ENCODE measurements around the gene PAQR8. TPM values are rescaled to one million over a fixed set of nuclear protein-coding genes. Genes with fewer than 3 reads are reported as not detected.

The PAQR8 gene
- total and polyA plus RNA-seq, 2 of the 13 experiments (the other 11 are each of a cell fraction or from before 2014, with no cell fraction given), result 37.7 to 50.7 TPM

DNA sequence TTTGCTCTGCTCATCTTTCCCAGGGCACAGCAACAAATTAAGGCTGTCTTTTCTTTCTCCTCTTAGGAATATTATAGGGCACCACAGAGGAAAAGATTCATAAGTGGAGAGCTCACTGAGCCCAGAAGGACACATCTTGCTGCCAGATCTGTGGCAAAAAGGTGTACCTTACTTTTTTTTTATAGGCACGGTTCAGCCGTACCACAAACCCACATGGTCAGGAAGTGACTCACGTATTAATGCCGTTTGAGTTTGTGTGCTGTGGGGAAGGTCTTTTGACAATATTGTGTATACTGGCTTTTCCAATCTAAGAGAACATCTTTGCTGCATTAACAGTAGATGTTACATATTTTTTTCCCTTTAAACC is 28.4 kb downstream of the PAQR8 start (continued):
- TF ChIP-seq CHD2 (IDR thresholded peaks at IDR 0.05; ENCODE audit: low read depth, low read length) (no peak), MED1 (CRISPR knock-in tag; IDR thresholded peaks at IDR 0.05) (peak; percentile 42), ZNF333 (CRISPR knock-in tag; IDR thresholded peaks at IDR 0.05; ENCODE audit: borderline replicate concordance) (no peak), ZNF232 (CRISPR knock-in tag; IDR thresholded peaks at IDR 0.05; ENCODE audit: borderline replicate concordance) (no peak), RARG (CRISPR knock-in tag; IDR thresholded peaks at IDR 0.05; ENCODE audit: low read depth) (0 out of 2 replicates have a peak, but pooled peaks have one; percentile 64), IRX3 (CRISPR knock-in tag; IDR thresholded peaks at IDR 0.05; ENCODE audit: borderline replicate concordance, low read depth) (no peak), ZNF121 (CRISPR knock-in tag; IDR thresholded peaks at IDR 0.05) (no peak), ZFP36L2 (CRISPR knock-in tag; IDR thresholded peaks at IDR 0.05) (no peak), SNAI1 (CRISPR knock-in tag; IDR thresholded peaks at IDR 0.05; ENCODE audit: borderline replicate concordance) (no peak), FIP1L1 (IDR thresholded peaks at IDR 0.05; ENCODE audit: borderline replicate concordance, insufficient read depth, low read depth, low read length) (no peak), NR2F2 (IDR thresholded peaks at IDR 0.05; ENCODE audit: borderline replicate concordance, low read depth) (no peak), MTF1 (CRISPR knock-in tag; IDR thresholded peaks at IDR 0.05) (no peak), ZNF660 (CRISPR knock-in tag; IDR thresholded peaks at IDR 0.05; ENCODE audit: borderline replicate concordance, low read depth) (no peak), RFXAP (CRISPR knock-in tag; IDR thresholded peaks at IDR 0.05; ENCODE audit: borderline replicate concordance) (no peak), KDM5B (CRISPR knock-in tag; IDR thresholded peaks at IDR 0.05; ENCODE audit: borderline replicate concordance) (no peak), GZF1 (CRISPR knock-in tag; IDR thresholded peaks at IDR 0.05) (no peak), KLF16 (CRISPR knock-in tag; IDR thresholded peaks at IDR 0.05) (no peak), CHCHD3 (CRISPR knock-in tag; IDR thresholded peaks at IDR 0.05) (no peak), PAF1 (CRISPR knock-in tag; IDR thresholded peaks at IDR 0.05) (no peak), ZNF652 (CRISPR knock-in tag; IDR thresholded peaks at IDR 0.05; ENCODE audit: borderline replicate concordance, low read depth) (peak; percentile 45; the same call in 1 of the 2 replicates)
- TF ChIP-seq, protein P1, sequence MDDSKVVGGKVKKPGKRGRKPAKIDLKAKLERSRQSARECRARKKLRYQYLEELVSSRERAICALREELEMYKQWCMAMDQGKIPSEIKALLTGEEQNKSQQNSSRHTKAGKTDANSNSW (CRISPR knock-in tag; IDR thresholded peaks at IDR 0.05; ENCODE audit: borderline replicate concordance), result no peak
- TF ChIP-seq, protein P2, sequence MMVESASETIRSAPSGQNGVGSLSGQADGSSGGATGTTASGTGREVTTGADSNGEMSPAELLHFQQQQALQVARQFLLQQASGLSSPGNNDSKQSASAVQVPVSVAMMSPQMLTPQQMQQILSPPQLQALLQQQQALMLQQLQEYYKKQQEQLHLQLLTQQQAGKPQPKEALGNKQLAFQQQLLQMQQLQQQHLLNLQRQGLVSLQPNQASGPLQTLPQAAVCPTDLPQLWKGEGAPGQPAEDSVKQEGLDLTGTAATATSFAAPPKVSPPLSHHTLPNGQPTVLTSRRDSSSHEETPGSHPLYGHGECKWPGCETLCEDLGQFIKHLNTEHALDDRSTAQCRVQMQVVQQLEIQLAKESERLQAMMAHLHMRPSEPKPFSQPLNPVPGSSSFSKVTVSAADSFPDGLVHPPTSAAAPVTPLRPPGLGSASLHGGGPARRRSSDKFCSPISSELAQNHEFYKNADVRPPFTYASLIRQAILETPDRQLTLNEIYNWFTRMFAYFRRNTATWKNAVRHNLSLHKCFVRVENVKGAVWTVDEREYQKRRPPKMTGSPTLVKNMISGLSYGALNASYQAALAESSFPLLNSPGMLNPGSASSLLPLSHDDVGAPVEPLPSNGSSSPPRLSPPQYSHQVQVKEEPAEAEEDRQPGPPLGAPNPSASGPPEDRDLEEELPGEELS (CRISPR knock-in tag; IDR thresholded peaks at IDR 0.05), result peak; percentile 47; the same call in 1 of the 2 replicates
- TF ChIP-seq, protein P3, sequence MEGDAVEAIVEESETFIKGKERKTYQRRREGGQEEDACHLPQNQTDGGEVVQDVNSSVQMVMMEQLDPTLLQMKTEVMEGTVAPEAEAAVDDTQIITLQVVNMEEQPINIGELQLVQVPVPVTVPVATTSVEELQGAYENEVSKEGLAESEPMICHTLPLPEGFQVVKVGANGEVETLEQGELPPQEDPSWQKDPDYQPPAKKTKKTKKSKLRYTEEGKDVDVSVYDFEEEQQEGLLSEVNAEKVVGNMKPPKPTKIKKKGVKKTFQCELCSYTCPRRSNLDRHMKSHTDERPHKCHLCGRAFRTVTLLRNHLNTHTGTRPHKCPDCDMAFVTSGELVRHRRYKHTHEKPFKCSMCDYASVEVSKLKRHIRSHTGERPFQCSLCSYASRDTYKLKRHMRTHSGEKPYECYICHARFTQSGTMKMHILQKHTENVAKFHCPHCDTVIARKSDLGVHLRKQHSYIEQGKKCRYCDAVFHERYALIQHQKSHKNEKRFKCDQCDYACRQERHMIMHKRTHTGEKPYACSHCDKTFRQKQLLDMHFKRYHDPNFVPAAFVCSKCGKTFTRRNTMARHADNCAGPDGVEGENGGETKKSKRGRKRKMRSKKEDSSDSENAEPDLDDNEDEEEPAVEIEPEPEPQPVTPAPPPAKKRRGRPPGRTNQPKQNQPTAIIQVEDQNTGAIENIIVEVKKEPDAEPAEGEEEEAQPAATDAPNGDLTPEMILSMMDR (CRISPR knock-in tag; IDR thresholded peaks at IDR 0.05), result no peak
- TF ChIP-seq, protein P4, sequence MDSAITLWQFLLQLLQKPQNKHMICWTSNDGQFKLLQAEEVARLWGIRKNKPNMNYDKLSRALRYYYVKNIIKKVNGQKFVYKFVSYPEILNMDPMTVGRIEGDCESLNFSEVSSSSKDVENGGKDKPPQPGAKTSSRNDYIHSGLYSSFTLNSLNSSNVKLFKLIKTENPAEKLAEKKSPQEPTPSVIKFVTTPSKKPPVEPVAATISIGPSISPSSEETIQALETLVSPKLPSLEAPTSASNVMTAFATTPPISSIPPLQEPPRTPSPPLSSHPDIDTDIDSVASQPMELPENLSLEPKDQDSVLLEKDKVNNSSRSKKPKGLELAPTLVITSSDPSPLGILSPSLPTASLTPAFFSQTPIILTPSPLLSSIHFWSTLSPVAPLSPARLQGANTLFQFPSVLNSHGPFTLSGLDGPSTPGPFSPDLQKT (CRISPR knock-in tag; IDR thresholded peaks at IDR 0.05; ENCODE audit: borderline replicate concordance), result no peak
